ENCODE data around the gene PXMP2.
"Not testable (repeated sequence)": the region's sequence is repeated elsewhere in the genome, so short reads cannot be mapped to it uniquely, and the experiment has no call there.

PXMP2 gene

DNA sequence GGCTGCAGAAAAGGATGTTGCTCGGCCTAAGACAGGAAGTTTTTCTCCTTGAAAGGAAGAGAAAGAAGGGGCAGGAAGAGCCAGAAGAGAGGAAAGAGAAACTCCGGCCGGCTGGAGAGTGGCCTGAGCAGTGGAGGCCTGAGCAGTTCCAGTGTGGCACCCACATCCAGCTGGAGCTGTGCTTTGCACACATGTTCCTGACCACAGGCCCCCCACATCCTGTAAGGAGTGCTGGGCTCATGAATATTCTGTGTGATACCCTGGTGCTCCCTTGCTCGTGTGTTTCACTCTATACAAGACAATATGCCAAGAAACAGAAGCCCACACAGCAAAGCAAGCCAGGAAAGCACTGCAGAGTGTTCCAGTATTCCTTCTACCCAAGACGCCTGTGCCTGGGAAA is 27.3 kb upstream of the PXMP2 start:
- DNase-seq (ENCODE audit: low read depth, low spot score) = no peak

- DNase-seq (ENCODE audit: low read depth, low spot score) = no peak
Observed at GRCh38 chr12:132660996-132661395, 26.4 kb upstream of the PXMP2 start.

DNA sequence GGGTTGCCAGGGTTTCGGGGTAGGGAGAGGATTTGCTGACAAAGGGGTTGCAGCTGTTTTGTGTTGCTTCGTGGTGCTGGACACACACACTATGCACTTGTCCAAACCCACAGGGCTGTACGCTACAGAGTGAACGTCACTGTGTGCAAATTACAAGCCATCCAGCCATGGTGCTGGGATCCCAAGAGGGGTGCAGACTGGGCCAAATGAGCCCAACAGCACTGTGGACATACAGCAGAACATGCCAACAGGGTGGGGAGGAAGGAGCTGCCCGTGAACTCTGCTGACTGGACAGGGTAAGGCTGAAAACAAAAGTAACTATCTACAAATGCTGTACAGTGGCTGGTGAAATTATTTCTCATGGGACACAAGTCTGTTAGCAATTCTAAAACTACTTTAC is 25.4 kb upstream of the PXMP2 start:
- no peak for DNase-seq (ENCODE audit: low read depth, low spot score)

DNA sequence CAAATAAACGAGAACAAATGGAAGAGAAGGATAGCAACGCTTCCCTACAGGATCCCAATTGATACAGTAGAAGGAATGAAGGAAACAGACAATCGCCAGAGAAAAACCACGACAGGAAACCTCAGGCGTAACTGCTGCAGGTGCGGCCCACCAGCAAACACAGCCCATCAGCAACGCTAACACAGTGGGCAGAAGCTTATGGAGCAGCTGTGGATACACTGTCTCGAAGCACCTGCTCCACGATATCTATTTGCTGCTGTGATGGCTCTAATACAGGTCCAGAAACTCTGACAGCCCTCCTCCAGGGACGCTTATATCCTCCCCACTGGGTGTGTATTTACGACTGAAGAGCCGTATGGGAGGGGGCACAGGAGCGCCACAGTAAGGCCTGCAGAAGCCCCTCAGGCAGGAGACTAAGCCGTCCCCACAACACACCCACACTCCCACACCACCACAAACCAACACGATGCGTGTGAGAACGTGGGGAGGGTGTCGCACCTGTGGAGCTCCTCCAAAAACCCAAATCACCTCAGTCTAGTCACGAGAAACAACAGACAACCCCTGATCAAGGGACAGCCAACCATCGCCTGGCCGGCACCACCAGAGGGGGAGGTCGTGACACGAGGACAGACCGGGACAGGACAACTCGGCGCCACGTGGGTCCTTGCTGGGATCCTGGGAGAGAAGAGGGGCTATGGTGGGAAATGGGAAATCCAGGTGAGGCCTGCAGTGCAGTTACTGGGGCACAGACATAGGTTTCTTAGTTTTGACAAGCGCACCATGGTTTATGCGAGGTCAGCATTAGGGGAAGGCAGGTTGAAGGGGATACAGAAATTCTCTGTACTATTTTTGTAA is 24.3 kb upstream of the PXMP2 start:
- DNase-seq (ENCODE audit: low read depth, low spot score) = no peak

DNA sequence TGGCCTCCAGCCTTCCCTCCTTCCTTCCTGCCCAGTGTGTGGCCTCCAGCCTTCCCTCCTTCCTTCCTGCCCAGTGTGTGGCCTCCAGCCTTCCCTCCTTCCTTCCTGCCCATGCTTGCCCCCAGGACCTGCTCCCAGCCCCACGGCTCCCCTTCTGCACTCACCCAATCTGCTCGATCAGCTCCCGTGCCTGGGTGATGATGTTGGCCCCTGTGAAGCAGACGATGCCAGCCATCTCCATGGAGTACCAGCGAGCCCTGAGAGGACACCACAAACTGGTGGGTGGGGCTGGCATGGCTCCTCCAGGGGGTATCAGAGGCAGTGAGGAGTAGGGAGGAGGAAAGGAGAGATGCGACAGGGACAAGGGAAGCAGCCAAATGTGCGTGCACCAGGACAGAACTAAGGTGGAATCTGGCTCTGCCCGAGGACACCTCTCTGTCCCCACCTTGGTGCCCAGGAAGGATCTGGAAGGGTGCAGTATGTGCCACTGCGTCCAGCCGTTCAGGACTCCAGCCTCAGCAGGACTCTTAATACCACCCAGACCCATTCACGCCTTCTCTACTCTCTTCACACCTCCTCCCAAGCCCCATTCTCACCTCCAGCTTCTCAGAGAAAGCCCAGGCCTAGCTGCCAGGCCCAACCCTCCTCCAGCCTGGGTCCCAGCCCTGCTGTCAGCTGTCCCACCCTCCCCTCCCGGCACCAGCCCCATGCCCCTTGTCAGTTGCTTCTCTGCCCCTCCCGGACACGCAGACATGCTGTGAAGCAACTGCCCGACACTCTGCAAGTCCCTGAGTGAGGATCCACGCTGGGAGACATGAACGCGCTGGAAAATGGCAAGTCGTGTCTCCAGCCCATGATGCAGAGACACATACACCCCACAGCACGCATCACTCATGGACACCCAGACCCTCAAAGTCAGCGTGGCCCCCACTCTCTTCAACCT is 22.9 kb upstream of the PXMP2 start:
- DNase-seq (ENCODE audit: low read depth, low spot score) = no peak

GRCh38 chr12:132665149-132665491 is 22.3 kb upstream of the PXMP2 start:
- no peak for DNase-seq (ENCODE audit: low read depth, low spot score)

DNA sequence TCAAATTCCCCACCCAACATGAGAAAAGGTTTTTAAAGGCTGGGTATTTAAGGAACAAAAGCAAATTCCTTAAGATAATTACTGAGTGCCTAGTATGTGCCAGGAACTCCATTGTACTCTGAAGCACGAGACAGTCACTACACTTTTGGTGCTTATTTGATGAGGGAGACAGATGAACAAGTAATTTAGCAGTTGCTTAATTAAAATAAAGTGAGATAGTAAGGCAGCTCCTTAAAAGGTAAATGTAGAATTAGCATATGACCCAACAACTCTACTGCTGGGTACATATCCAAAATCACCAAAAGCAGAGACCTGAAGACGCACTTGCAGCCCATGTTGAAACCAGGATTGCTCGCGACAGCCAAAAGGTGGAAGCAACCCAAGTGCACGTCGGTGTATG is 21.6 kb upstream of the PXMP2 start:
- DNase-seq (ENCODE audit: low read depth, low spot score) = no peak

DNA sequence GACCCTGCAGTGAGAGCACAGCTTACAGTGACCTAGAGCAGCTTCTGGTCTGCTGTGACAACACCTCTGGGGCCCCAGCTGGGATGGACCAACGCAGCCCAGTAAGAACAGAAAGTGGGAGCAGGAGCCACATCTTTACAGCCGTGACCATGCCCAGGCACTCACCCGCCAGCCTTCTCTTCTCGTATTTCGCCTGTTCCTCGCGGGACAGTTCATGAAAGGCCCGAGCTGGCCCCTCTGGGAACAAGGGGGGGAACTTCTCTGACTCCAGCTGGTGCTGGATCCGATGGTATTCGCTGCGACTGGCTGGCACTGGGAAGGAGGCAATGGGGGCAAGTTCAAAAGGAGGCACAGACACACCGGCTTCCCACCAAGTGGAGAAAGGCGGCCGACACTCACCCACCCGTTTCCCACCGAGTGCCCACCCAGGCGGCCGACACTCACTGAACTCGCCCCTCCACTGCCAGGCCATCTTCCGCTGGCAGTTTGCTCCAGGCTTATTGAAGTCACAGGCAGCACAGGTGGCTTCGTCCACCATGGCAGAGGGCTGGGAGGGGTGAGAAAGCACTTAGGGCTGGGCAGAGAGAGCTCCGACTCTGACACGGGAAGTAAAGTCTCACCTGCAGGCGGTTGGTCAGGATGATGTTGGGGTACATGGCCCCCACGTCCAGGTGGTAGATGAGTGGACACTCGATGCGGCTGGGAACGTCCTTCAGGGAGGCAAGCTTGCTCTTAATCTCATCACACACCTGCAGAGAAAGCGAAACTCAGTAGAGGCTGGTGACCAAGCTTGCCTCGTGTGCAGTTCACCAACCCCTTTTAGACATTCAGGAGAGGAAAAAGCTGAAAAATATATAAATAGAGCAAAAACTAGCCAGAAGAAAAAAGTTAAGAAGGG is 18.9 kb upstream of the PXMP2 start:
- no peak for DNase-seq (ENCODE audit: low read depth, low spot score)

DNA sequence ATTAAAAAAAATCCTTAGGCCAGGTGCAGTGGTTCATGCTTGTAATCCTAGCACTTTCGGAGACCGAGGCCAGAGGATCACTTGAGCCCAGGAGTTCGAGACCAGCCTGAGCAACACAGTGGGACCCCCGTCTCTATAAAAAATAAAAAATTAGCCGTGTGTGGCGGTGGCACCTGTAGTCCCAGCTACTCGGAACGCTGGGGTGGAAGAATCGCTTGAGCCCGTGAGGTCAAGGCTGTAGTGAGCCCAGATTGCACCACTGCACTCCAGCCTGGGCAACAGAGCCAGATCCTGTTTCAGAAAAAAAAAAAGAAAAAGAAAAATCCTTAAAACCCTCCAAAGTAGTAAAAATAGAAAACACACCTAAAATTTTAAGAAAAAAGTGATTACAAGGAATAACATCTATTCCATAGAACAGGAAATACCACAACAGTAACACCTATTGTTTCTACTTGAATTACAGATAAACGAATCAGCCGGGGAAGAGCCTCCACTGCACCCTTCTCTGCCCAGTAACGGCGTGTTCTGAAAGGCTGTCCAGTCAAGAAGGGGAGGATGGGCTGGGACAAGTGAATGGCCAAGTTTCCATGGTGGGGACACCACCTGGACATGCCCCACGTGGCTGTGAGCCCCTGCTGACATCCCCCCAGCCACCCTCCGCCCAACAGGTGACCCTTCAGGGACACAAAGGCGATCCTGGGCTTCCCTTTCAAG is 18.1 kb upstream of the PXMP2 start:
- DNase-seq (ENCODE audit: low read depth, low spot score) = no peak

DNA sequence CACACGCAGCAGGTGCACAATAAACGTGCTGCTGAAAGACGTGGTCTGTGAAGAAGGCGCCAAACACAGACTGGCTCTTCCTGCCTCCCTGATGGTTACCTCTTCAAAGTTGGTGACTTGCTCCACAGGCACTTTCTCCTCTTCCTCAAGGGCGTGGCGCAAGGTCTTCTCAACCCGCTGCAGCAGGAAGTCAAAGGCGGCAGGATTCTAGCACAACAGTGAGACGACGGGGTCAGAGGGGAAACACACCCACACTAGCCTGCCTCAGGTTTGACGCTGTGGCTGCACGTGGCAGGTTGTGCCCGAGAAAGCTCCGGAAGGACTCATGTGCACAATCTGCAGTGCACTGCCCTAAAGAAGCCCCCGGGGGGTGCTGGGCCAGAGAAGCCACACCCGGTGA is 15.3 kb upstream of the PXMP2 start:
- no peak for DNase-seq (ENCODE audit: low read depth, low spot score)

- DNase-seq (ENCODE audit: low read depth, low spot score) = no peak
Observed at GRCh38 chr12:132672678-132673077, 14.7 kb upstream of the PXMP2 start.

- no peak for DNase-seq (ENCODE audit: low read depth, low spot score)
Observed at GRCh38 chr12:132673288-132674179, 13.9 kb upstream of the PXMP2 start.

DNA sequence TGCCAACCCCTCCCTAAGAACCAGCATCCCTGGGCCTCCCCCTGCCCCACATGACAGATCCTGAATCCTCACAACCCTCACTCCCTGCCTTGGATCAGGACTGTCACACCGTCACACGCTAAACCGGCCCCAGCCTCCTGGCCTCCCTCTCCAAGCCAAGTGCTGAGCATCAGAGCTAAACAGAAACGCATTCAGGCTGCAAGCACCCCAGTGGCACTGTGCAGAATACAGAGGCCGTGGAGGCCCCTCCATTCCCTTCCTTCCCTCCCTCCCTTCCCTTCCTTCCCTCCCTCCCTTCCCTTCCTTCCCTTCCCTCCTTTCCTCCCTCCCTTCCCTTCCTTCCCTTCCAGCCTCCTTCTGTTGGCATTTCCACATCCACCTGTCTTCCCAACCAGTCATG is 12.8 kb upstream of the PXMP2 start:
- DNase-seq (ENCODE audit: low read depth, low spot score) = no peak

- no peak for DNase-seq (ENCODE audit: low read depth, low spot score)
Observed at GRCh38 chr12:132675757-132676432, 11.5 kb upstream of the PXMP2 start.

DNA sequence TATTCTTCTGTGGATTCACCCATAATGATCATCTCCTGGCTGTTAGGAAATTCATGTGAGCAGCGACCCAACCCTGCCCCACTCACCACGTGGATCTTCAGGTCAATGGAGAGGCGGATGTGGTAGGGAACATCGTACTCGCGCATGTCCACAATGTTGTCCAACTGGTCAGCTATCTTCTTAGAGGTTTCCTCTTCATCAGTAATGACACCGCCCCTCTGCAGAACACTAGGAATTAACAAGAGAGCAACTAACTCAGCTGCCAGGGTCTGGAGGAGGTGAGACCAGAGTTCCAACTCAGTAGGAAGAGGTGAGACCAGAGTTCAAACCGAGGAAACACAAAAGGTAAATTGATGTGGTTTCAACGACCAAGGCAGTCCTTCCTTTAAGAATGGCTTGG is 9.9 kb upstream of the PXMP2 start:
- DNase-seq (ENCODE audit: low read depth, low spot score) = no peak

GRCh38 chr12:132685400-132685799 is 2.0 kb upstream of the PXMP2 start:
- no peak for DNase-seq (ENCODE audit: low read depth, low spot score)

DNA sequence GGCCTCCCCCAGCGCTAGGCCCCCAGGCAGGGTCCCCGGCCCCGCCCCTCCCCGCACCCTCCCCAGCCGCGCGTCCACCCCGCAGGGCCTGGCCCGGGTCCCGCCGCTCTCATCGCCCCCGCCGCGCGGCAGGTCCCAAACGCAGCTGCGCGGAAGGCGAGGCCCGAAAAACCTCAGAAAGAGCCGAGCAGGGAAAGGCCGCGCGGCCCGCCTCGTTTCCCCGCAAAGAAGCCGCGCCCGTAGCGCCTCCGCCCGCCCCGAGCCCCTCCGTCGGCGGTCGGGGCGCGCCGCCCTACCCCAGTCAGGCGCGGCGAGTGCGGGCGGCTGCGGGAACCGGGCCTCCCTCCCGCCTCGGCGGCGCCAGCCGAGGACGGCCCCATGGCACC is 569 bp upstream of the PXMP2 start:
- no peak for DNase-seq (ENCODE audit: low read depth, low spot score)

- DNase-seq (ENCODE audit: low read depth, low spot score) = no peak
Observed at GRCh38 chr12:132689227-132689626, 1.8 kb downstream of the PXMP2 start.

GRCh38 chr12:132690112-132690511 is 2.7 kb downstream of the PXMP2 start:
- DNase-seq (ENCODE audit: low read depth, low spot score) = no peak

DNA sequence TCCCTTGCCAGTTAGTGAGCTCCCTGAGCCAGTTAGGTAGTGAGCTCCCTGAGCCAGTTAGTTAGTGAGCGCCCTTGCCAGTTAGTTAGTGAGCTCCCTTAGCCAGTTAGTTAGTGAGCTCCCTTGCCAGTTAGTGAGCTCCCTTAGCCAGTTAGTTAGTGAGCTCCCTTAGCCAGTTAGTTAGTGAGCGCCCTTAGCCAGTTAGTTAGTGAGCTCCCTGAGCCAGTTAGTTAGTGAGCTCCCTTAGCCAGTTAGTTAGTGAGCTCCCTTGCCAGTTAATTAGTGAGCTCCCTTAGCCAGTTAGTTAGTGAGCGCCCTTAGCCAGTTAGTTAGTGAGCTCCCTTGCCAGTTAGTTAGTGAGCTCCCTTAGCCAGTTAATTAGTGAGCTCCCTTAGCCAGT is 4.6 kb downstream of the PXMP2 start:
- DNase-seq (ENCODE audit: low read depth, low spot score) = not testable (repeated sequence)
